OCI-LY1 (cell line): ENCODE results near the gene MIX23.

Experiments
- CTCF ChIP-seq: fragments of 200-600 bp; sonication (generic), shearing (Covaris generic); IDR thresholded peaks from 2 replicates; pipeline ENCODE4 v1.5.1; 2017; ENCODE audit warnings: mild to moderate bottlenecking, antibody characterized with exemption, low read length, moderate library complexity, mixed read lengths
- EZH2 ChIP-seq: fragments of 200-600 bp; sonication (generic), shearing (Covaris generic); IDR thresholded peaks from 2 replicates; pipeline ENCODE4 v1.8.0; 2017; ENCODE audit warnings: borderline replicate concordance, mixed run types, mild to moderate bottlenecking, antibody characterized with exemption, low read length, moderate library complexity, mixed read lengths

- no peak for TF ChIP-seq EZH2
- no peak for TF ChIP-seq CTCF
Measured at GRCh38 chr3:122325769-122326168, 57.3 kb downstream of the MIX23 start.
